ENCODE data around the gene GZMB. TPM values are rescaled to one million over a fixed set of nuclear protein-coding genes. Genes with fewer than 3 reads are reported as not detected.

The GZMB gene
- total and polyA plus RNA-seq, 2 of the 13 experiments (the other 11 are each of a cell fraction or from before 2014, with no cell fraction given) = 0.12 TPM; not detected in 1

GRCh38 chr14:24678801-24679247 lies 44.8 kb upstream of the GZMB start (continued):
- TF ChIP-seq ARID5B (CRISPR knock-in tag; IDR thresholded peaks at IDR 0.05) (peak; percentile 79), ZNF549 (CRISPR knock-in tag; IDR thresholded peaks at IDR 0.05) (no peak), MZF1 (CRISPR knock-in tag; IDR thresholded peaks at IDR 0.05; ENCODE audit: borderline replicate concordance) (no peak), ZNF446 (CRISPR knock-in tag; IDR thresholded peaks at IDR 0.05) (peak; percentile 32; the same call in 1 of the 2 replicates), ERF (CRISPR knock-in tag; IDR thresholded peaks at IDR 0.05) (peak; percentile 88; the same call in 1 of the 2 replicates), ZNF501 (CRISPR knock-in tag; IDR thresholded peaks at IDR 0.05) (peak; percentile 67), TAF1 (CRISPR knock-in tag; IDR thresholded peaks at IDR 0.05) (no peak), ARID3A (IDR thresholded peaks at IDR 0.05; ENCODE audit: low read depth, low read length) (peak; percentile 46), AFF4 (CRISPR knock-in tag; IDR thresholded peaks at IDR 0.05) (no peak), FOXJ3 (CRISPR knock-in tag; IDR thresholded peaks at IDR 0.05; ENCODE audit: borderline replicate concordance) (0 out of 2 replicates have a peak, but pooled peaks have one; percentile 11), ZNF567 (CRISPR knock-in tag; IDR thresholded peaks at IDR 0.05; ENCODE audit: borderline replicate concordance) (0 out of 2 replicates have a peak, but pooled peaks have one; percentile 73), ZNF670 (CRISPR knock-in tag; IDR thresholded peaks at IDR 0.05; ENCODE audit: borderline replicate concordance) (no peak; the same call in 1 of the 2 replicates), BRCA1 (CRISPR knock-in tag; IDR thresholded peaks at IDR 0.05) (0 out of 2 replicates have a peak, but pooled peaks have one; percentile 50), ZNF441 (CRISPR knock-in tag; IDR thresholded peaks at IDR 0.05; ENCODE audit: borderline replicate concordance) (no peak), TBP (CRISPR knock-in tag; IDR thresholded peaks at IDR 0.05) (no peak), PCBP1 (IDR thresholded peaks at IDR 0.05; ENCODE audit: borderline replicate concordance, low read depth, low read length) (no peak), RFX3 (CRISPR knock-in tag; IDR thresholded peaks at IDR 0.05) (0 out of 2 replicates have a peak, but pooled peaks have one; percentile 12), ATF4 (CRISPR knock-in tag; IDR thresholded peaks at IDR 0.05) (peak in 1 of 2 experiments; percentile 66; a peak in 1 of 4 replicates), BCL6 (CRISPR knock-in tag; IDR thresholded peaks at IDR 0.05) (peak; percentile 35; the same call in 1 of the 2 replicates), ZNF652 (CRISPR knock-in tag; IDR thresholded peaks at IDR 0.05; ENCODE audit: borderline replicate concordance, low read depth) (peak; percentile 27; the same call in 1 of the 2 replicates), KDM6A (CRISPR knock-in tag; IDR thresholded peaks at IDR 0.05; ENCODE audit: low read depth) (no peak)
